Measurements from ENCODE around the gene FUT8. TPM values are rescaled to one million over a fixed set of nuclear protein-coding genes. Genes with fewer than 3 reads are reported as not detected.

FUT8 gene
- total RNA-seq, 4 donors from 2014 or later, result 7.9 to 27.5 (median 12.8) TPM

- intact Hi-C loops (cut with DNase I; ENCODE audit: low total_unique reads), result no loop called here
- Histone ChIP-seq H3K9me3 (peaks cover 0 to 6% of the 10 kb centered on the region in 2 donors), H3K36me3 (no peaks in the 10 kb centered on the region), H3K27ac (no peak overlapping the region), H3K4me3 (no peak overlapping the region), H3K27me3 (no peaks in the 10 kb centered on the region), H3K4me1 (no peaks in the 10 kb centered on the region)
- in situ Hi-C loops (cut with MboI; ENCODE audit: low pct_ligation_motif_present in 1 of 4, low pct_unique_long_range_greater_than_20kb in 1 of 4, low sequenced_read_pairs in 3 of 4), result no loop called here
- no peak for TF ChIP-seq POLR2A (IDR thresholded peaks at IDR 0.05)
- TF ChIP-seq, protein P1, sequence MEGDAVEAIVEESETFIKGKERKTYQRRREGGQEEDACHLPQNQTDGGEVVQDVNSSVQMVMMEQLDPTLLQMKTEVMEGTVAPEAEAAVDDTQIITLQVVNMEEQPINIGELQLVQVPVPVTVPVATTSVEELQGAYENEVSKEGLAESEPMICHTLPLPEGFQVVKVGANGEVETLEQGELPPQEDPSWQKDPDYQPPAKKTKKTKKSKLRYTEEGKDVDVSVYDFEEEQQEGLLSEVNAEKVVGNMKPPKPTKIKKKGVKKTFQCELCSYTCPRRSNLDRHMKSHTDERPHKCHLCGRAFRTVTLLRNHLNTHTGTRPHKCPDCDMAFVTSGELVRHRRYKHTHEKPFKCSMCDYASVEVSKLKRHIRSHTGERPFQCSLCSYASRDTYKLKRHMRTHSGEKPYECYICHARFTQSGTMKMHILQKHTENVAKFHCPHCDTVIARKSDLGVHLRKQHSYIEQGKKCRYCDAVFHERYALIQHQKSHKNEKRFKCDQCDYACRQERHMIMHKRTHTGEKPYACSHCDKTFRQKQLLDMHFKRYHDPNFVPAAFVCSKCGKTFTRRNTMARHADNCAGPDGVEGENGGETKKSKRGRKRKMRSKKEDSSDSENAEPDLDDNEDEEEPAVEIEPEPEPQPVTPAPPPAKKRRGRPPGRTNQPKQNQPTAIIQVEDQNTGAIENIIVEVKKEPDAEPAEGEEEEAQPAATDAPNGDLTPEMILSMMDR (IDR thresholded peaks at IDR 0.05), result no peak
- TF ChIP-seq POLR2AphosphoS5 (IDR thresholded peaks at IDR 0.05), result no peak
- TF ChIP-seq EP300 (IDR thresholded peaks at IDR 0.05; ENCODE audit: low read depth), result no peak
- no peak for DNase-seq
- WGBS, 2 donors (ENCODE audit: low coverage in 1 of 2), result 100% methylated on average over 1 to 2 of the region's 2 CpGs
These were observed 124.4 kb downstream of the FUT8 start for GRCh38 chr14:65536781-65537423.

GRCh38 chr14:65548878-65549277, 136.3 kb downstream of the FUT8 start:
- Histone ChIP-seq H3K9me3 (no peaks in the 10 kb centered on the region), H3K36me3 (no peaks in the 10 kb centered on the region), H3K27me3 (no peaks in the 10 kb centered on the region), H3K4me1 (peaks cover 0 to 3% (median 0%) of the 10 kb centered on the region in 4 donors), H3K27ac (no peak overlapping the region), H3K4me3 (no peak overlapping the region)
- DNase-seq, result no peak
- intact Hi-C loops (cut with DNase I; ENCODE audit: low total_unique reads) (no loop called here), in situ Hi-C loops (cut with MboI; ENCODE audit: low pct_ligation_motif_present in 1 of 4, low pct_unique_long_range_greater_than_20kb in 1 of 4, low sequenced_read_pairs in 3 of 4) (no loop called here)
- 72 to 81% methylated on average over 2 of the region's 2 CpGs for WGBS, 2 donors (ENCODE audit: low coverage in 1 of 2)
- TF ChIP-seq, protein P1 (IDR thresholded peaks at IDR 0.05), result no peak
- TF ChIP-seq POLR2AphosphoS5 (IDR thresholded peaks at IDR 0.05) (no peak), EP300 (IDR thresholded peaks at IDR 0.05; ENCODE audit: low read depth) (no peak), POLR2A (IDR thresholded peaks at IDR 0.05) (no peak)

DNA sequence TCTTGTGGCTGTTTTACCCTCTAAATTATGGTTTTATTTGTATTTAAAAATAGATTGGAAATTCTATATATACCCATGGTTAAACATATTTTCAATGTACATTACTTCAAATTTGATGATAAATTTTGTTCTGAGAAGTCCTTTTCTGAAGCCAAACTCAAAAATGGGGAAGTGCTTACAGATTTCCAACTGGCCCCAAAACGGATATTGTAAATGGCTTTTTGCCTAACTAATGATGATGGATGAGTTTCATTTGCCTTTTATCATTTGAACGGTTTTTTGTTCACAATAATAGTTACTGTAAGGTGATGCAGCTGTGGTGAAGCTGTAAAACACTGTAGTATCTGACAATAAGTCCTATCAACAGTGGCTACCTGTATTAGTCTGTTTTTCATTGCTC, 136.9 kb downstream of the FUT8 start:
- Histone ChIP-seq H3K27me3 (no peaks in the 10 kb centered on the region), H3K4me1 (peaks cover 0 to 4% (median 0%) of the 10 kb centered on the region in 4 donors), H3K36me3 (no peaks in the 10 kb centered on the region), H3K4me3 (no peak overlapping the region), H3K9me3 (no peaks in the 10 kb centered on the region), H3K27ac (no peak overlapping the region)
- 37 to 60% methylated on average over 2 of the region's 2 CpGs for WGBS, 2 donors (ENCODE audit: low coverage in 1 of 2)
- in situ Hi-C loops (cut with MboI; ENCODE audit: low pct_ligation_motif_present in 1 of 4, low pct_unique_long_range_greater_than_20kb in 1 of 4, low sequenced_read_pairs in 3 of 4), result no loop called here
- DNase-seq, result no peak
- no peak for TF ChIP-seq POLR2AphosphoS5 (IDR thresholded peaks at IDR 0.05)
- no peak for TF ChIP-seq POLR2A (IDR thresholded peaks at IDR 0.05)
- TF ChIP-seq, protein P1 (IDR thresholded peaks at IDR 0.05), result no peak
- TF ChIP-seq EP300 (IDR thresholded peaks at IDR 0.05; ENCODE audit: low read depth), result no peak
- intact Hi-C loops (cut with DNase I; ENCODE audit: low total_unique reads), result no loop called here

- Histone ChIP-seq H3K4me3 (no peak overlapping the region), H3K27me3 (no peaks in the 10 kb centered on the region), H3K4me1 (peaks cover 0 to 20% (median 14%) of the 10 kb centered on the region in 4 donors), H3K36me3 (no peaks in the 10 kb centered on the region), H3K9me3 (no peaks in the 10 kb centered on the region), H3K27ac (no peak overlapping the region)
- WGBS, 2 donors (ENCODE audit: low coverage in 1 of 2), result 93 to 95% methylated on average over 6 of the region's 6 CpGs
- in situ Hi-C loops (cut with MboI; ENCODE audit: low pct_ligation_motif_present in 1 of 4, low pct_unique_long_range_greater_than_20kb in 1 of 4, low sequenced_read_pairs in 3 of 4) (no loop called here), intact Hi-C loops (cut with DNase I; ENCODE audit: low total_unique reads) (no loop called here)
- TF ChIP-seq POLR2AphosphoS5 (IDR thresholded peaks at IDR 0.05), result no peak
- no peak for TF ChIP-seq POLR2A (IDR thresholded peaks at IDR 0.05)
- no peak for TF ChIP-seq EP300 (IDR thresholded peaks at IDR 0.05; ENCODE audit: low read depth)
- DNase-seq, result no peak
These were observed 138.5 kb downstream of the FUT8 start for GRCh38 chr14:65550779-65551643.
